IPS-18a (cell line): Measurements from ENCODE around the gene TENM4.

Source experiments
- H3K27ac ChIP-seq: one replicate; pipeline ENCODE4 v1.5.1; 2013; ENCODE audit warnings: low read length
- H3K27me3 ChIP-seq: one replicate; pipeline ENCODE4 v1.6.1; 2013; ENCODE audit warnings: mild to moderate bottlenecking, low read length; ENCODE audit not compliant: control insufficient read depth, insufficient read depth
- H3K36me3 ChIP-seq: one replicate; pipeline ENCODE4 v1.6.1; 2013; ENCODE audit warnings: low read depth, low read length; ENCODE audit not compliant: control insufficient read depth
- H3K4me1 ChIP-seq: one replicate; pipeline ENCODE4 v1.6.1; 2013; ENCODE audit warnings: low read depth, low read length; ENCODE audit not compliant: control insufficient read depth
- H3K4me3 ChIP-seq: one replicate; pipeline ENCODE4 v1.5.1; 2013; ENCODE audit warnings: low read length
- H3K9ac ChIP-seq: one replicate; pipeline ENCODE4 v1.6.1; 2013; ENCODE audit warnings: mild to moderate bottlenecking, low read length, moderate library complexity
- H3K9me3 ChIP-seq: one replicate; pipeline ENCODE4 v1.6.1; 2013; ENCODE audit warnings: low read depth, low read length; ENCODE audit not compliant: control insufficient read depth

The TENM4 gene

GRCh38 chr11:79358258-79358657 is 82.6 kb downstream of the TENM4 start:
- H3K4me3 ChIP-seq, result no peak overlapping the region
- H3K27me3 ChIP-seq, result no peaks in the 10 kb centered on the region
- no peak overlapping the region for H3K27ac ChIP-seq
- H3K4me1 ChIP-seq, result no peaks in the 10 kb centered on the region
- no peaks in the 10 kb centered on the region for H3K9me3 ChIP-seq
- H3K36me3 ChIP-seq, result no peaks in the 10 kb centered on the region
- H3K9ac ChIP-seq, result no peak overlapping the region

- no peak overlapping the region for H3K27ac ChIP-seq
- no peaks in the 10 kb centered on the region for H3K9me3 ChIP-seq
- no peaks in the 10 kb centered on the region for H3K4me1 ChIP-seq
- no peak overlapping the region for H3K9ac ChIP-seq
- no peaks in the 10 kb centered on the region for H3K27me3 ChIP-seq
- no peaks in the 10 kb centered on the region for H3K36me3 ChIP-seq
- H3K4me3 ChIP-seq, result no peak overlapping the region
Observed at GRCh38 chr11:79353706-79354105, 87.1 kb downstream of the TENM4 start.

DNA sequence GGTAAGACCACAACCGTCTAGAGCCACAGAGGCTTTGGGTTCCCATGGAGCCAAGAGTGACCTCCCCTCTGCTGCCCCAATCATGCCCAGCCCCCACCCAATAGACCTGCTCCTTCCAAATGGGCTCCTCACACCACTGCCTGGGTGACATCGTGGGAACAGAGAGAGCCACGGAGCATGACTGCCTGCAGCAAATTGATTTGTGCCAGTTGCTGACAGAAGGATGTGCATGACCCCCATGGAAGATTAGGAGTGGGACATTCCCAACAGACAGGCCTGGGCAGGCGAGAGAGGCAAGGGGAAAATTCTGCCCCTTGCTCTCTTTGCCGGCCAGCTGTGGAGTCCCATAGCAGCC is 88.5 kb downstream of the TENM4 start:
- H3K9me3 ChIP-seq, result no peaks in the 10 kb centered on the region
- no peaks in the 10 kb centered on the region for H3K4me1 ChIP-seq
- H3K9ac ChIP-seq, result no peak overlapping the region
- no peaks in the 10 kb centered on the region for H3K27me3 ChIP-seq
- H3K4me3 ChIP-seq, result no peak overlapping the region
- no peaks in the 10 kb centered on the region for H3K36me3 ChIP-seq
- H3K27ac ChIP-seq, result no peak overlapping the region

GRCh38 chr11:79348976-79349682 is 91.7 kb downstream of the TENM4 start:
- Histone ChIP-seq H3K9me3 (no peaks in the 10 kb centered on the region), H3K9ac (no peak overlapping the region), H3K27ac (no peak overlapping the region), H3K4me3 (no peak overlapping the region), H3K4me1 (peaks cover 7% of the 10 kb centered on the region), H3K27me3 (no peaks in the 10 kb centered on the region), H3K36me3 (no peaks in the 10 kb centered on the region)

DNA sequence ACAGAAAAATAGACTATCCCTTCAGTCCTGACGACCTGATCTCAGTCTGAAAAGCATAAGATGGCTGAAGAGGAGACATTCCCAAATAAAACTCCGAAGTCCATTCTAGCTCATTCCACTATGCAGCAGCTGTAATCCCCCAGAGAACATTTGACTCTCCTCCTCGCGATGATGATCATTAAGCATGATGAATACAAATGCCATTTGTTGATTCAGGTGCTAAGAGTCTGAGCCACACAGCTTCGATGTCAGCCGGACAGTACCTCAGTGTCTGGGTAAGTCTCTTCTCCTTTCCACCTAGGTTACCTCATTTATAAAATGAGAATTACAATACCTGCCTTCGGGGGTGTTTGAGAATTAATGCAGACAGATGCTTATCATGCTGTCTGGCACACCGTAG is 94.8 kb downstream of the TENM4 start:
- Histone ChIP-seq H3K4me1 (peaks cover 7% of the 10 kb centered on the region), H3K36me3 (no peaks in the 10 kb centered on the region), H3K9ac (no peak overlapping the region), H3K27me3 (no peaks in the 10 kb centered on the region), H3K27ac (no peak overlapping the region), H3K4me3 (no peak overlapping the region), H3K9me3 (no peaks in the 10 kb centered on the region)

DNA sequence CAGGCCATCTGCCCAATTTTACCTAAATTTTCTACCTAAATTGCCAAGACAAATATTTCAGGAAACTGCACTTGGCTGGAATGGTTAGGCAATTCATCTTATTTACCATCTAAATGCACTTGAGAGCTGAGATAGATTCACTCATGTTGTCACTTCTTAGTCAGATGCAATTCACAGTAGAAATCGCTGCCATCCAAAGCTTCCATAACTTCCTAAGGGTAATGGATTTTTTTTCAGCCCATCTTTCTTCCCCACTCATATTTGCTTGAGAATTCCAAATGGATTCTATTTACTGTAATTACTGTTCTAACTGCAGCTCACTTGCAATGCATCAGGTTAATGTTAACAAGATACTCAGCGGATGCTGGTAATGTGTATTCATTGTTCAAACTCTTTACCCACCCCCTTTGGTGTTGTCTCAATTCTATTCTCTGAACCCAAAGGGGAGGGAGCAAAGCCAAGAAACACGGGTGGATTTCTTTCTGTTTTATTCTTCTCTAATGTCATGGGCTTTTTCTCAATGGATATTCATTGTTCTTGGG is 96.0 kb downstream of the TENM4 start:
- H3K27me3 ChIP-seq, result no peaks in the 10 kb centered on the region
- H3K9me3 ChIP-seq, result no peaks in the 10 kb centered on the region
- H3K27ac ChIP-seq, result no peak overlapping the region
- peaks cover 7% of the 10 kb centered on the region for H3K4me1 ChIP-seq
- H3K36me3 ChIP-seq, result no peaks in the 10 kb centered on the region
- no peak overlapping the region for H3K4me3 ChIP-seq
- H3K9ac ChIP-seq, result no peak overlapping the region

DNA sequence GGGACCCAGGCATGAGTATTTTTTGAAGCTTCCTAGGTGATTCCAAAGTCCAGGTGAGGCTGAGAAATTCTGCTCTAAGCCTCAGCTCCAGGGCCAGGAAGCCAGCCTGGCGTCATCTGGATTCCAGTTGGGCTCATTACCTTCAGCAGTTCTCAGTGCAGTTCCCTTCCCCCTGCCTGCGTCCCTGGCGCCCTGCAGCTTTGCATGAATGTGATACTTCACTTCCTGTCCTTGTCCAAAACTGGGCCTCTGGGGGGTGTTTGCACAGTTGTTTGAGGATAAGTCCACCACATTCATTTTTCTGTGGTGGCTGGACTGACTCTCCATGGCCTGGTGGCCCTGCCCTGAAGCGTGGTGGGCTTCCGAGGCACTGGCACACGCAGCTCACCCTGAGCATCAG is 98.1 kb downstream of the TENM4 start:
- Histone ChIP-seq H3K36me3 (no peaks in the 10 kb centered on the region), H3K27ac (no peak overlapping the region), H3K4me1 (peaks cover 7% of the 10 kb centered on the region), H3K9me3 (no peaks in the 10 kb centered on the region), H3K27me3 (no peaks in the 10 kb centered on the region), H3K4me3 (no peak overlapping the region), H3K9ac (no peak overlapping the region)

GRCh38 chr11:79342236-79342635 is 98.6 kb downstream of the TENM4 start:
- no peaks in the 10 kb centered on the region for H3K9me3 ChIP-seq
- H3K27ac ChIP-seq, result no peak overlapping the region
- H3K9ac ChIP-seq, result no peak overlapping the region

GRCh38 chr11:79340535-79340934 is 100.3 kb downstream of the TENM4 start:
- no peak overlapping the region for H3K9ac ChIP-seq
- H3K36me3 ChIP-seq, result no peaks in the 10 kb centered on the region
- H3K4me1 ChIP-seq, result peaks cover 7% of the 10 kb centered on the region
- H3K4me3 ChIP-seq, result no peak overlapping the region
- H3K27me3 ChIP-seq, result no peaks in the 10 kb centered on the region
- no peak overlapping the region for H3K27ac ChIP-seq
- no peaks in the 10 kb centered on the region for H3K9me3 ChIP-seq

More at GRCh38 chr11:79342236-79342635, 98.6 kb downstream of the TENM4 start:
- H3K36me3 ChIP-seq, result no peaks in the 10 kb centered on the region
- peaks cover 7% of the 10 kb centered on the region for H3K4me1 ChIP-seq
- H3K27me3 ChIP-seq, result no peaks in the 10 kb centered on the region
- no peak overlapping the region for H3K4me3 ChIP-seq

- Histone ChIP-seq H3K4me1 (peaks cover 2% of the 10 kb centered on the region), H3K27me3 (no peaks in the 10 kb centered on the region), H3K4me3 (no peak overlapping the region), H3K36me3 (no peaks in the 10 kb centered on the region), H3K27ac (no peak overlapping the region), H3K9ac (no peak overlapping the region), H3K9me3 (no peaks in the 10 kb centered on the region)
Observed at GRCh38 chr11:79336797-79337517, 103.9 kb downstream of the TENM4 start.

- H3K9ac ChIP-seq, result no peak overlapping the region
- H3K36me3 ChIP-seq, result no peaks in the 10 kb centered on the region
- peaks cover 14% of the 10 kb centered on the region for H3K4me1 ChIP-seq
- H3K27ac ChIP-seq, result no peak overlapping the region
- H3K27me3 ChIP-seq, result no peaks in the 10 kb centered on the region
- no peaks in the 10 kb centered on the region for H3K9me3 ChIP-seq
- no peak overlapping the region for H3K4me3 ChIP-seq
Observed at GRCh38 chr11:79335681-79336080, 105.1 kb downstream of the TENM4 start.

DNA sequence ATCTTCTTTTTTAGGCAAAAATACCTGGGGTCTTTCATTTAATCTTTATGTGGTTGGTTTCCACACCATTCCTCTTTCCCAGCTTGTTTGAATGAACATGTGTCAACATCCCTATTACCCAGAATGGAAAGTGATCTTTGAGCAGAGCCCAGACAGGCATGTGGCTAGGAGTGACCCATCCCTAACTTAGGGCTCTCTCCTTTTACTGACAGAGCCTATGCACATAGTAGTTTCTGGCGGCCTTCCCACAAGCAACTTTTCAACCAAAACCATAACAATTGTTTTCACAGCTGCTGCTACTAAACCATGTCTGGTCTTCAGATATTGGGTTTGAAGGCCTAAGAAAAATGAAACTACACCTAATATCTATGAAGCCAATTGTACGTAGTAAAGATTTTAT is 107.5 kb downstream of the TENM4 start:
- no peak overlapping the region for H3K4me3 ChIP-seq
- no peak overlapping the region for H3K9ac ChIP-seq
- H3K27ac ChIP-seq, result no peak overlapping the region
- no peaks in the 10 kb centered on the region for H3K27me3 ChIP-seq
- H3K4me1 ChIP-seq, result peaks cover 26% of the 10 kb centered on the region
- no peaks in the 10 kb centered on the region for H3K9me3 ChIP-seq
- H3K36me3 ChIP-seq, result no peaks in the 10 kb centered on the region
